Measurements from ENCODE around the gene UQCR10.

- TF ChIP-seq, protein P1, sequence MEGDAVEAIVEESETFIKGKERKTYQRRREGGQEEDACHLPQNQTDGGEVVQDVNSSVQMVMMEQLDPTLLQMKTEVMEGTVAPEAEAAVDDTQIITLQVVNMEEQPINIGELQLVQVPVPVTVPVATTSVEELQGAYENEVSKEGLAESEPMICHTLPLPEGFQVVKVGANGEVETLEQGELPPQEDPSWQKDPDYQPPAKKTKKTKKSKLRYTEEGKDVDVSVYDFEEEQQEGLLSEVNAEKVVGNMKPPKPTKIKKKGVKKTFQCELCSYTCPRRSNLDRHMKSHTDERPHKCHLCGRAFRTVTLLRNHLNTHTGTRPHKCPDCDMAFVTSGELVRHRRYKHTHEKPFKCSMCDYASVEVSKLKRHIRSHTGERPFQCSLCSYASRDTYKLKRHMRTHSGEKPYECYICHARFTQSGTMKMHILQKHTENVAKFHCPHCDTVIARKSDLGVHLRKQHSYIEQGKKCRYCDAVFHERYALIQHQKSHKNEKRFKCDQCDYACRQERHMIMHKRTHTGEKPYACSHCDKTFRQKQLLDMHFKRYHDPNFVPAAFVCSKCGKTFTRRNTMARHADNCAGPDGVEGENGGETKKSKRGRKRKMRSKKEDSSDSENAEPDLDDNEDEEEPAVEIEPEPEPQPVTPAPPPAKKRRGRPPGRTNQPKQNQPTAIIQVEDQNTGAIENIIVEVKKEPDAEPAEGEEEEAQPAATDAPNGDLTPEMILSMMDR (IDR thresholded peaks at IDR 0.05 in 4 of 5, conservative IDR thresholded peaks at IDR 0.05 in 1 of 5): no peak
- no peak for TF ChIP-seq POLR2A (IDR thresholded peaks at IDR 0.05)
These were observed 46.8 kb downstream of the UQCR10 start for GRCh38 chr22:29814003-29814402.

Measured in gastrocnemius medialis (tissue), 4 donors.